DND-41 (cell line): ENCODE results near the gene NLRP2B.
"Not testable (repeated sequence)": the region's sequence is repeated elsewhere in the genome, so short reads cannot be mapped to it uniquely, and the experiment has no call there.

Experiments
- ATAC-seq: fragments of 200-7000 bp; cut with Tn5 transposase; 3 replicates; pipeline ENCODE4 v1.9.1; 2021; ENCODE audit warnings: low read depth; ENCODE audit not compliant: insufficient read depth
- DNase-seq: peaks from one replicate; pipeline ENCODE4 v3.0.0-alpha.2; 2020
- H2AFZ ChIP-seq: 2 replicates; pipeline ENCODE4 v1.6.0; 2012; ENCODE audit warnings: low read depth, low read length
- H3K27ac ChIP-seq: 2 replicates; pipeline ENCODE4 v1.5.1; 2012; ENCODE audit warnings: low read length, inconsistent platforms
- H3K27me3 ChIP-seq: fragments of 200-600 bp; sonication (generic); 2 replicates; pipeline ENCODE4 v1.6.0; 2012; ENCODE audit warnings: low read length, mild to moderate bottlenecking, inconsistent platforms; ENCODE audit not compliant: insufficient read depth, poor library complexity
- H3K36me3 ChIP-seq: 2 replicates; pipeline ENCODE4 v1.5.1; 2012; ENCODE audit warnings: low read length, inconsistent platforms; ENCODE audit not compliant: insufficient read depth
- H3K4me1 ChIP-seq: 2 replicates; pipeline ENCODE4 v1.5.1; 2012; ENCODE audit warnings: mild to moderate bottlenecking, low read length; ENCODE audit not compliant: insufficient read depth
- H3K4me2 ChIP-seq: 2 replicates; pipeline ENCODE4 v1.6.0; 2012; ENCODE audit warnings: mild to moderate bottlenecking, moderate library complexity, low read length, inconsistent platforms; ENCODE audit not compliant: insufficient read depth
- H3K4me3 ChIP-seq, 2 experiments: fragments of 200-600 bp in 1 of 2; shearing (Covaris generic) in 1 of 2; 2 replicates each; pipeline ENCODE4 v1.5.1; 2012 to 2016; ENCODE audit warnings: inconsistent platforms in 2 of 2, low read length in 2 of 2, mild to moderate bottlenecking in 2 of 2, low read depth in 1 of 2, moderate library complexity in 1 of 2
- H3K79me2 ChIP-seq: 2 replicates; pipeline ENCODE4 v1.6.0; 2012; ENCODE audit warnings: low read length, inconsistent platforms; ENCODE audit not compliant: insufficient read depth
- H3K9ac ChIP-seq: 2 replicates; pipeline ENCODE4 v1.6.0; 2012; ENCODE audit warnings: low read depth, mild to moderate bottlenecking, inconsistent platforms, low read length, moderate library complexity
- H3K9me3 ChIP-seq: 2 replicates; pipeline ENCODE4 v1.5.1; 2012; ENCODE audit warnings: low read length, moderate library complexity, mild to moderate bottlenecking, inconsistent platforms; ENCODE audit not compliant: insufficient read depth, severe bottlenecking
- H4K20me1 ChIP-seq: 2 replicates; pipeline ENCODE4 v1.6.0; 2012; ENCODE audit warnings: low read length; ENCODE audit not compliant: insufficient read depth
- CTCF ChIP-seq: IDR thresholded peaks from 2 replicates; pipeline ENCODE4 v1.5.1; 2012; ENCODE audit warnings: borderline replicate concordance, low read length, moderate library complexity, mild to moderate bottlenecking; ENCODE audit not compliant: poor library complexity, severe bottlenecking; ENCODE audit errors: extremely low read depth
- EZH2 ChIP-seq: IDR thresholded peaks from 3 replicates; pipeline ENCODE4 v1.6.1; 2012; ENCODE audit warnings: borderline replicate concordance, low read depth, mild to moderate bottlenecking, moderate library complexity, low read length, inconsistent platforms; ENCODE audit not compliant: severe bottlenecking

Gene NLRP2B

GRCh38 chrX:57640674-57641016 lies 39.4 kb downstream of the NLRP2B start:
- H3K9me3 ChIP-seq = no peaks in the 10 kb centered on the region
- no peaks in the 10 kb centered on the region for H4K20me1 ChIP-seq
- no peak for TF ChIP-seq CTCF
- no peak for TF ChIP-seq EZH2
- no peaks in the 10 kb centered on the region for H3K79me2 ChIP-seq
- no peaks in the 10 kb centered on the region for H3K27me3 ChIP-seq
- no peak overlapping the region for H3K9ac ChIP-seq
- H3K4me2 ChIP-seq = no peak overlapping the region
- H3K4me1 ChIP-seq = no peaks in the 10 kb centered on the region
- H2AFZ ChIP-seq = no peak overlapping the region
- DNase-seq (no peak), ATAC-seq (no peak)
- H3K27ac ChIP-seq = no peak overlapping the region
- no peaks in the 10 kb centered on the region for H3K36me3 ChIP-seq
- H3K4me3 ChIP-seq = no peak overlapping the region

GRCh38 chrX:57629438-57629837 lies 50.6 kb downstream of the NLRP2B start:
- not testable (repeated sequence) for H3K9me3 ChIP-seq, H3K36me3 ChIP-seq, H4K20me1 ChIP-seq, H2AFZ ChIP-seq, H3K27me3 ChIP-seq, H3K27ac ChIP-seq, H3K79me2 ChIP-seq, H3K4me2 ChIP-seq, H3K4me3 ChIP-seq, DNase-seq, H3K4me1 ChIP-seq, H3K9ac ChIP-seq, ATAC-seq
